ENCODE data around the gene TM9SF1. TPM values are rescaled to one million over a fixed set of nuclear protein-coding genes. Genes with fewer than 3 reads are reported as not detected.

Gene TM9SF1
- polyA plus RNA-seq, 3 donors from 2014 or later: 31.0 to 60.5 (median 42.4) TPM

GRCh38 chr14:24198814-24199524, 3.7 kb upstream of the TM9SF1 start:
- Mint-ChIP-seq H3K4me3 (peak overlapping the region; percentile 3 to 43 (median 24)), H3K27me3 (ENCODE audit: low read depth in 3 of 3) (peaks cover 17 to 30% (median 26%) of the 10 kb centered on the region in 3 donors), H3K4me1 (peaks cover 42 to 51% of the 10 kb centered on the region in 2 donors), H3K36me3 (peaks cover 21 to 29% (median 28%) of the 10 kb centered on the region in 3 donors), H3K27ac (peak overlapping the region; percentile 76 to 90 (median 80)), H3K9me3 (no peaks in the 10 kb centered on the region)
- no peak for DNase-seq

GRCh38 chr14:24197056-24197450, 1.8 kb upstream of the TM9SF1 start:
- DNase-seq: no peak
- Mint-ChIP-seq H3K4me3 (peak overlapping the region; percentile 71 to 94 (median 80)), H3K36me3 (peaks cover 16 to 26% (median 25%) of the 10 kb centered on the region in 3 donors), H3K9me3 (no peaks in the 10 kb centered on the region), H3K4me1 (peaks cover 44 to 58% of the 10 kb centered on the region in 2 donors), H3K27me3 (ENCODE audit: low read depth in 3 of 3) (peaks cover 19 to 32% (median 22%) of the 10 kb centered on the region in 3 donors), H3K27ac (peak overlapping the region; percentile 83 to 99 (median 94))

GRCh38 chr14:24196071-24197055, 1.1 kb upstream of the TM9SF1 start:
- peak in 1 of 3 donors; percentile 25 for DNase-seq
- Mint-ChIP-seq H3K4me1 (peaks cover 44 to 58% of the 10 kb centered on the region in 2 donors), H3K9me3 (no peaks in the 10 kb centered on the region), H3K4me3 (peak overlapping the region; percentile 87 to 95 (median 93)), H3K27ac (peak overlapping the region; percentile 97 to 100 (median 99)), H3K27me3 (ENCODE audit: low read depth in 3 of 3) (peaks cover 19 to 33% (median 22%) of the 10 kb centered on the region in 3 donors), H3K36me3 (peaks cover 11 to 24% (median 19%) of the 10 kb centered on the region in 3 donors)

GRCh38 chr14:24194873-24195185, 412 bp downstream of the TM9SF1 start:
- Mint-ChIP-seq H3K36me3 (peaks cover 9 to 23% (median 17%) of the 10 kb centered on the region in 3 donors), H3K4me1 (peaks cover 47 to 58% of the 10 kb centered on the region in 2 donors), H3K27ac (peak overlapping the region; percentile 97 to 100 (median 99)), H3K9me3 (no peaks in the 10 kb centered on the region), H3K27me3 (ENCODE audit: low read depth in 3 of 3) (peaks cover 19 to 33% (median 22%) of the 10 kb centered on the region in 3 donors), H3K4me3 (peak overlapping the region; percentile 87 to 95 (median 93))
- no peak for DNase-seq

- Mint-ChIP-seq H3K36me3 (peaks cover 8 to 22% (median 16%) of the 10 kb centered on the region in 3 donors), H3K27me3 (ENCODE audit: low read depth in 3 of 3) (peaks cover 19 to 33% (median 22%) of the 10 kb centered on the region in 3 donors), H3K4me1 (peaks cover 43 to 58% of the 10 kb centered on the region in 2 donors), H3K27ac (peak overlapping the region; percentile 97 to 100 (median 99)), H3K9me3 (no peaks in the 10 kb centered on the region), H3K4me3 (peak overlapping the region; percentile 87 to 95 (median 93))
- no peak for DNase-seq
Measured at GRCh38 chr14:24194186-24194872, 912 bp downstream of the TM9SF1 start.

GRCh38 chr14:24192933-24193332, 2.3 kb downstream of the TM9SF1 start:
- Mint-ChIP-seq H3K9me3 (no peaks in the 10 kb centered on the region), H3K4me1 (peaks cover 48 to 62% of the 10 kb centered on the region in 2 donors), H3K27me3 (ENCODE audit: low read depth in 3 of 3) (peaks cover 23 to 39% (median 28%) of the 10 kb centered on the region in 3 donors), H3K27ac (peak overlapping the region; percentile 51 to 87 (median 74)), H3K4me3 (peak overlapping the region in 2 of 5 donors; percentile 13 to 27), H3K36me3 (peaks cover 3 to 13% (median 8%) of the 10 kb centered on the region in 3 donors)
- DNase-seq: no peak

GRCh38 chr14:24190416-24190815, 4.8 kb downstream of the TM9SF1 start:
- no peaks in the 10 kb centered on the region for H3K9me3 Mint-ChIP-seq
- peaks cover 48 to 52% of the 10 kb centered on the region in 2 donors for H3K4me1 Mint-ChIP-seq
- peaks cover 3 to 13% (median 8%) of the 10 kb centered on the region in 3 donors for H3K36me3 Mint-ChIP-seq
- no peak for DNase-seq
- H3K4me3 Mint-ChIP-seq: no peak overlapping the region
- H3K27ac Mint-ChIP-seq: peak overlapping the region in 5 of 6 donors; percentile 86 to 98 (median 94)
- peaks cover 16 to 30% (median 17%) of the 10 kb centered on the region in 3 donors for H3K27me3 Mint-ChIP-seq (ENCODE audit: low read depth in 3 of 3)

GRCh38 chr14:24189460-24189859, 5.8 kb downstream of the TM9SF1 start:
- DNase-seq: no peak
- Mint-ChIP-seq H3K27me3 (ENCODE audit: low read depth in 3 of 3) (peaks cover 8 to 23% (median 15%) of the 10 kb centered on the region in 3 donors), H3K27ac (peak overlapping the region; percentile 85 to 98 (median 94)), H3K4me1 (peaks cover 42 to 46% of the 10 kb centered on the region in 2 donors), H3K36me3 (peaks cover 3 to 13% (median 8%) of the 10 kb centered on the region in 3 donors), H3K9me3 (no peaks in the 10 kb centered on the region), H3K4me3 (peak overlapping the region in 1 of 5 donors; percentile 93)

- H3K27ac Mint-ChIP-seq: peak overlapping the region; percentile 85 to 98 (median 94)
- H3K9me3 Mint-ChIP-seq: no peaks in the 10 kb centered on the region
- H3K27me3 Mint-ChIP-seq (ENCODE audit: low read depth in 3 of 3): peaks cover 8 to 21% (median 11%) of the 10 kb centered on the region in 3 donors
- no peak for DNase-seq
- H3K4me1 Mint-ChIP-seq: peaks cover 37 to 41% of the 10 kb centered on the region in 2 donors
- H3K36me3 Mint-ChIP-seq: peaks cover 3 to 13% (median 8%) of the 10 kb centered on the region in 3 donors
- peak overlapping the region; percentile 89 to 93 (median 91) for H3K4me3 Mint-ChIP-seq
Measured at GRCh38 chr14:24189059-24189375, 6.2 kb downstream of the TM9SF1 start.

GRCh38 chr14:24188251-24189058, 6.8 kb downstream of the TM9SF1 start, which contains the start of gene IPO4:
Gene IPO4 (minus strand): TSS chr14:24188816. CDS start chr14:24188787, 29 bp downstream.
- DNase-seq: peak; percentile 94 to 96 (median 95)
- H3K9me3 Mint-ChIP-seq: no peaks in the 10 kb centered on the region
- H3K36me3 Mint-ChIP-seq: peaks cover 3 to 13% (median 8%) of the 10 kb centered on the region in 3 donors
- H3K4me3 Mint-ChIP-seq: peak within 1 kb of the TSS; percentile 89 to 93 (median 91)
- H3K4me1 Mint-ChIP-seq: peaks cover 35 to 38% of the 10 kb centered on the region in 2 donors
- H3K27me3 Mint-ChIP-seq (ENCODE audit: low read depth in 3 of 3): peaks cover 8 to 21% (median 11%) of the 10 kb centered on the region in 3 donors
- H3K27ac Mint-ChIP-seq: peak within 1 kb of the TSS; percentile 85 to 98 (median 94)

GRCh38 chr14:24187539-24187915, 7.7 kb downstream of the TM9SF1 start:
- Mint-ChIP-seq H3K9me3 (no peaks in the 10 kb centered on the region), H3K27me3 (ENCODE audit: low read depth in 3 of 3) (peaks cover 8 to 21% (median 11%) of the 10 kb centered on the region in 3 donors), H3K36me3 (peaks cover 3 to 10% (median 4%) of the 10 kb centered on the region in 3 donors), H3K4me1 (peaks cover 31 to 32% of the 10 kb centered on the region in 2 donors), H3K4me3 (peak overlapping the region; percentile 89 to 93 (median 91)), H3K27ac (peak overlapping the region; percentile 85 to 98 (median 94))
- DNase-seq: peak in 2 of 3 donors; percentile 26 to 33

- peaks cover 28 to 29% of the 10 kb centered on the region in 2 donors for H3K4me1 Mint-ChIP-seq
- H3K4me3 Mint-ChIP-seq: peak overlapping the region; percentile 57 to 90 (median 68)
- peak overlapping the region; percentile 68 to 95 (median 89) for H3K27ac Mint-ChIP-seq
- DNase-seq: no peak
- peaks cover 9 to 23% (median 11%) of the 10 kb centered on the region in 3 donors for H3K27me3 Mint-ChIP-seq (ENCODE audit: low read depth in 3 of 3)
- H3K9me3 Mint-ChIP-seq: no peaks in the 10 kb centered on the region
- H3K36me3 Mint-ChIP-seq: peaks cover 0 to 9% (median 3%) of the 10 kb centered on the region in 3 donors
Measured at GRCh38 chr14:24186831-24187538, 8.3 kb downstream of the TM9SF1 start.

All from immature natural killer cell (primary cell).